HepG2 (cell line): ENCODE results near the gene SAC3D1. TPM values are rescaled to one million over a fixed set of nuclear protein-coding genes. Genes with fewer than 3 reads are reported as not detected.

Source experiments
- ELF3 ChIP-seq: IDR thresholded peaks from 2 replicates; pipeline ENCODE4 v1.6.1; 2016; ENCODE audit warnings: missing genetic modification reagents, missing compliant biosample characterization
- ESRRA ChIP-seq: sonication (generic); formaldehyde crosslinking; IDR thresholded peaks from 2 replicates; pipeline ENCODE4 v1.5.1; 2020; ENCODE audit warnings: mild to moderate bottlenecking, low read depth, missing genetic modification reagents
- IRF2 ChIP-seq: IDR thresholded peaks from 2 replicates; pipeline ENCODE4 v1.6.1; 2018; ENCODE audit warnings: missing genetic modification reagents, missing compliant biosample characterization
- MBD4 ChIP-seq: IDR thresholded peaks from 2 replicates; pipeline ENCODE4 v1.6.1; 2012; ENCODE audit warnings: low read length, inconsistent platforms, borderline replicate concordance
- PHF5A ChIP-seq: IDR thresholded peaks from one replicate; pipeline ENCODE4 v1.6.1; 2018; ENCODE audit warnings: low read depth, missing genetic modification reagents; ENCODE audit not compliant: unreplicated experiment
- ZBTB7A ChIP-seq: sonication (generic); formaldehyde crosslinking; IDR thresholded peaks from 2 replicates; pipeline ENCODE4 v1.8.0; 2022; ENCODE audit warnings: mild to moderate bottlenecking, missing genetic modification reagents
- ZFP36L2 ChIP-seq: sonication (generic); formaldehyde crosslinking; IDR thresholded peaks from 2 replicates; pipeline ENCODE4 v1.4.0; 2020; ENCODE audit warnings: missing genetic modification reagents
- ZNF781 ChIP-seq: sonication (generic); formaldehyde crosslinking; IDR thresholded peaks from 2 replicates; pipeline ENCODE4 v1.5.1; 2020; ENCODE audit warnings: borderline replicate concordance, mild to moderate bottlenecking, missing genetic modification reagents; ENCODE audit errors: not compliant biosample characterization
- polyA plus RNA-seq, 8 experiments: library from polyadenylated mRNA; depleted of rRNA in 3 of 8; stranded (reverse) in 7 of 8; unstranded in 1 of 8; fragments of >200 nt; fragmentation: Illumina TruSeq in 4 of 8; extraction: Trizol in 4 of 8; gene quantifications; 2 replicates each; pipeline versions ENCODE4 v1.2.1 to v1.2.3, GENCODE V29; 2011 to 2016; ENCODE audit warnings: low read depth in 4 of 8, missing spikeins in 1 of 8, mixed read lengths in 1 of 8; ENCODE audit not compliant: insufficient read depth in 1 of 8
- total RNA-seq, 5 experiments: library from RNA; depleted of rRNA; stranded (reverse); fragments of >200 nt; fragmentation: Illumina TruSeq; extraction: Trizol; gene quantifications; 2 replicates each; pipeline ENCODE4 v1.2.3, GENCODE V29; 2016; ENCODE audit warnings: low read depth in 1 of 5
- TF ChIP-seq, protein P1 (sequence below): IDR thresholded peaks from 2 replicates; pipeline ENCODE4 v1.6.1; 2016; ENCODE audit warnings: missing compliant biosample characterization, missing genetic modification reagents, borderline replicate concordance
- TF ChIP-seq, protein P2 (sequence below): sonication (generic); formaldehyde crosslinking; IDR thresholded peaks from 2 replicates; pipeline ENCODE4 v1.8.0; 2022; ENCODE audit warnings: missing genetic modification reagents, low read depth, mild to moderate bottlenecking, borderline replicate concordance
- TF ChIP-seq, protein P3 (sequence below): sonication (generic); formaldehyde crosslinking; IDR thresholded peaks from 2 replicates; pipeline ENCODE4 v1.8.1; 2023; ENCODE audit warnings: mild to moderate bottlenecking, inconsistent platforms, moderate library complexity, missing genetic modification reagents, borderline replicate concordance
- TF ChIP-seq, protein P4 (sequence below): sonication (generic); formaldehyde crosslinking; IDR thresholded peaks from 2 replicates; pipeline ENCODE4 v1.5.1; 2020; ENCODE audit warnings: mild to moderate bottlenecking, missing genetic modification reagents, moderate library complexity
- TF ChIP-seq, protein P5 (sequence below): sonication (generic); formaldehyde crosslinking; IDR thresholded peaks from 2 replicates; pipeline ENCODE4 v1.5.0; 2020; ENCODE audit warnings: mild to moderate bottlenecking, low read depth, missing genetic modification reagents, borderline replicate concordance
- TF ChIP-seq, protein P6 (sequence below): sonication (generic); formaldehyde crosslinking; IDR thresholded peaks from 2 replicates; pipeline ENCODE4 v1.4.0; 2020; ENCODE audit warnings: missing genetic modification reagents

The SAC3D1 gene
- total and polyA plus RNA-seq, 2 of the 13 experiments (the other 11 are each of a cell fraction or from before 2014, with no cell fraction given), result 7.4 to 36.3 TPM

DNA sequence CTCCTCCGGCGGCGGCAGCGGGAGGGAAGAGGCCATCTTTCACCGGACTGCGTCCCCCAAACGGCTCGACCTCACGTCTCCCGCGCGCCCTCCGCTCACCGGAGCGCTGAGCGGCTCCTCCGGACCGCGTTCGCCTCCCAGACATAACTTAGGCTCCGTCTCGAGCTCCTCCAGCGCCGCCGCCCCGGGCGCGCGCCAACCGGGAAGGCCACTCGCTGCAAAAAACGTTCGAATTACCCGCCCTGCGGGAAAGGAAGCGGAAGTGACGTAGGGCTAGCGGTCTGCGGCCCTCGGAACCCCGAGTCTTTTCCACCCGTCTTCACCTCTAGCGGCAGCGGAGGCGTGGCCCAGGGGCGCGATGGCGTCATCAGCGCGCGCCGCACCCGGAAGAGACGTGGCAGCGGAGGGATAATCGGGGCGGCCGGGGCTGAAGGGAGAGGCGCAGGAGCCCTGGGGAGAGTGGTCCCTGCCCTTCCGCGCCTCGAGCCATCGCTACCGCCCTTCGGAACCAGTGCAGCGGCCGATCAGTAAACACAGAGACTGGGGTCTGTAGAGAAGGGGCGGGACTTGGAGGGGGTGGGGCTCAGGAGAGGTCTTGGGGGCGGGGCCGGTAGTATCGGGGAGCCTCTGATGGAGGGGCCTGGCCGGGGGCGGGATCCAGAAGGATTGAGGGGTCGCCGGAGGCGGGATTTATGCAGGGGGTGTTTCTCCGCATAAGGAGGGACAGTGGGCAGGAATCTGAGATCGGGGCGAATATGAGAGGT lies 43.0 kb downstream of the SAC3D1 start, which contains the start of the genes CDCA5 and ZFPL1 (continued):
- TF ChIP-seq, protein P1, sequence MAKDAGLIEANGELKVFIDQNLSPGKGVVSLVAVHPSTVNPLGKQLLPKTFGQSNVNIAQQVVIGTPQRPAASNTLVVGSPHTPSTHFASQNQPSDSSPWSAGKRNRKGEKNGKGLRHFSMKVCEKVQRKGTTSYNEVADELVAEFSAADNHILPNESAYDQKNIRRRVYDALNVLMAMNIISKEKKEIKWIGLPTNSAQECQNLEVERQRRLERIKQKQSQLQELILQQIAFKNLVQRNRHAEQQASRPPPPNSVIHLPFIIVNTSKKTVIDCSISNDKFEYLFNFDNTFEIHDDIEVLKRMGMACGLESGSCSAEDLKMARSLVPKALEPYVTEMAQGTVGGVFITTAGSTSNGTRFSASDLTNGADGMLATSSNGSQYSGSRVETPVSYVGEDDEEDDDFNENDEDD (CRISPR knock-in tag), result peak; percentile 100
- TF ChIP-seq ZBTB7A (CRISPR knock-in tag), result 0 out of 2 replicates have a peak, but pooled peaks have one; percentile 36
- no peak for TF ChIP-seq PHF5A (CRISPR knock-in tag)
- TF ChIP-seq, protein P2, sequence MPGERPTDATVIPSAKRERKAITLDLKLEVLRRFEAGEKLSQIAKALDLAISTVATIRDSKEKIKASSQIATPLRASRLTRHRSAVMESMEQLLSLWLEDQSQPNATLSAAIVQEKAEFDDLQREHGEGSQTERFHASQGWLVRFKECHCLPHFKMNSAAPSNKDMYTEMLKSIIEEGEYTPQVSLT, result no peak
- TF ChIP-seq, protein P3, sequence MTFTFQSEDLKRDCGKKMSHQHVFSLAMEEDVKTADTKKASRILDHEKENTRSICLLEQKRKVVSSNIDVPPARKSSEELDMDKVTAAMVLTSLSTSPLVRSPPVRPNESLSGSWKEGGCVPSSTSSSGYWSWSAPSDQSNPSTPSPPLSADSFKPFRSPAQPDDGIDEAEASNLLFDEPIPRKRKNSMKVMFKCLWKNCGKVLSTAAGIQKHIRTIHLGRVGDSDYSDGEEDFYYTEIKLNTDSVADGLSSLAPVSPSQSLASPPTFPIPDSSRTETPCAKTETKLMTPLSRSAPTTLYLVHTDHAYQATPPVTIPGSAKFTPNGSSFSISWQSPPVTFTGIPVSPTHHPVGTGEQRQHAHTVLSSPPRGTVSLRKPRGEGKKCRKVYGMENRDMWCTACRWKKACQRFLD (CRISPR knock-in tag), result 0 out of 2 replicates have a peak, but pooled peaks have one; percentile 52
- TF ChIP-seq, protein P4, sequence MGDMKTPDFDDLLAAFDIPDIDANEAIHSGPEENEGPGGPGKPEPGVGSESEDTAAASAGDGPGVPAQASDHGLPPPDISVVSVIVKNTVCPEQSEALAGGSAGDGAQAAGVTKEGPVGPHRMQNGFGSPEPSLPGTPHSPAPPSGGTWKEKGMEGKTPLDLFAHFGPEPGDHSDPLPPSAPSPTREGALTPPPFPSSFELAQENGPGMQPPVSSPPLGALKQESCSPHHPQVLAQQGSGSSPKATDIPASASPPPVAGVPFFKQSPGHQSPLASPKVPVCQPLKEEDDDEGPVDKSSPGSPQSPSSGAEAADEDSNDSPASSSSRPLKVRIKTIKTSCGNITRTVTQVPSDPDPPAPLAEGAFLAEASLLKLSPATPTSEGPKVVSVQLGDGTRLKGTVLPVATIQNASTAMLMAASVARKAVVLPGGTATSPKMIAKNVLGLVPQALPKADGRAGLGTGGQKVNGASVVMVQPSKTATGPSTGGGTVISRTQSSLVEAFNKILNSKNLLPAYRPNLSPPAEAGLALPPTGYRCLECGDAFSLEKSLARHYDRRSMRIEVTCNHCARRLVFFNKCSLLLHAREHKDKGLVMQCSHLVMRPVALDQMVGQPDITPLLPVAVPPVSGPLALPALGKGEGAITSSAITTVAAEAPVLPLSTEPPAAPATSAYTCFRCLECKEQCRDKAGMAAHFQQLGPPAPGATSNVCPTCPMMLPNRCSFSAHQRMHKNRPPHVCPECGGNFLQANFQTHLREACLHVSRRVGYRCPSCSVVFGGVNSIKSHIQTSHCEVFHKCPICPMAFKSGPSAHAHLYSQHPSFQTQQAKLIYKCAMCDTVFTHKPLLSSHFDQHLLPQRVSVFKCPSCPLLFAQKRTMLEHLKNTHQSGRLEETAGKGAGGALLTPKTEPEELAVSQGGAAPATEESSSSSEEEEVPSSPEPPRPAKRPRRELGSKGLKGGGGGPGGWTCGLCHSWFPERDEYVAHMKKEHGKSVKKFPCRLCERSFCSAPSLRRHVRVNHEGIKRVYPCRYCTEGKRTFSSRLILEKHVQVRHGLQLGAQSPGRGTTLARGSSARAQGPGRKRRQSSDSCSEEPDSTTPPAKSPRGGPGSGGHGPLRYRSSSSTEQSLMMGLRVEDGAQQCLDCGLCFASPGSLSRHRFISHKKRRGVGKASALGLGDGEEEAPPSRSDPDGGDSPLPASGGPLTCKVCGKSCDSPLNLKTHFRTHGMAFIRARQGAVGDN (CRISPR knock-in tag), result peak; percentile 86
- TF ChIP-seq ESRRA (CRISPR knock-in tag), result peak; percentile 33; the same call in 1 of the 2 replicates
- TF ChIP-seq MBD4, result no peak
- peak; percentile 89 for TF ChIP-seq IRF2 (CRISPR knock-in tag)
- TF ChIP-seq ZFP36L2 (CRISPR knock-in tag), result no peak
- no peak for TF ChIP-seq ZNF781
- TF ChIP-seq, protein P5, sequence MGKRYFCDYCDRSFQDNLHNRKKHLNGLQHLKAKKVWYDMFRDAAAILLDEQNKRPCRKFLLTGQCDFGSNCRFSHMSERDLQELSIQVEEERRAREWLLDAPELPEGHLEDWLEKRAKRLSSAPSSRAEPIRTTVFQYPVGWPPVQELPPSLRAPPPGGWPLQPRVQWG, result no peak
- peak; percentile 86 for TF ChIP-seq ELF3 (CRISPR knock-in tag)
- TF ChIP-seq, protein P6, sequence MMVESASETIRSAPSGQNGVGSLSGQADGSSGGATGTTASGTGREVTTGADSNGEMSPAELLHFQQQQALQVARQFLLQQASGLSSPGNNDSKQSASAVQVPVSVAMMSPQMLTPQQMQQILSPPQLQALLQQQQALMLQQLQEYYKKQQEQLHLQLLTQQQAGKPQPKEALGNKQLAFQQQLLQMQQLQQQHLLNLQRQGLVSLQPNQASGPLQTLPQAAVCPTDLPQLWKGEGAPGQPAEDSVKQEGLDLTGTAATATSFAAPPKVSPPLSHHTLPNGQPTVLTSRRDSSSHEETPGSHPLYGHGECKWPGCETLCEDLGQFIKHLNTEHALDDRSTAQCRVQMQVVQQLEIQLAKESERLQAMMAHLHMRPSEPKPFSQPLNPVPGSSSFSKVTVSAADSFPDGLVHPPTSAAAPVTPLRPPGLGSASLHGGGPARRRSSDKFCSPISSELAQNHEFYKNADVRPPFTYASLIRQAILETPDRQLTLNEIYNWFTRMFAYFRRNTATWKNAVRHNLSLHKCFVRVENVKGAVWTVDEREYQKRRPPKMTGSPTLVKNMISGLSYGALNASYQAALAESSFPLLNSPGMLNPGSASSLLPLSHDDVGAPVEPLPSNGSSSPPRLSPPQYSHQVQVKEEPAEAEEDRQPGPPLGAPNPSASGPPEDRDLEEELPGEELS, result peak; percentile 41; the same call in 1 of the 2 replicates
